ACHN (cell line): ENCODE results near the gene SHROOM4.

Source experiments
- DNase-seq: peaks from one replicate; pipeline ENCODE4 v3.0.0-alpha.2; 2015
- in situ Hi-C: cut with HindIII; loops from 2 replicates; pipeline ENCODE4 v1.10.0; 2017; ENCODE audit warnings: low sequenced_read_pairs, low pct_ligation_motif_present, low pct_unique_long_range_greater_than_20kb

The SHROOM4 gene

GRCh38 chrX:50721764-50722521 is 92.1 kb downstream of the SHROOM4 start:
- DNase-seq: no peak

GRCh38 chrX:50719614-50720013 is 94.4 kb downstream of the SHROOM4 start:
- in situ Hi-C loops: no loop called here

More at GRCh38 chrX:50721764-50722521, 92.1 kb downstream of the SHROOM4 start:
- in situ Hi-C loops: no loop called here

GRCh38 chrX:50718776-50719175 is 95.2 kb downstream of the SHROOM4 start:
- in situ Hi-C loops: no loop called here
- no peak for DNase-seq

More at GRCh38 chrX:50719614-50720013, 94.4 kb downstream of the SHROOM4 start:
- no peak for DNase-seq

DNA sequence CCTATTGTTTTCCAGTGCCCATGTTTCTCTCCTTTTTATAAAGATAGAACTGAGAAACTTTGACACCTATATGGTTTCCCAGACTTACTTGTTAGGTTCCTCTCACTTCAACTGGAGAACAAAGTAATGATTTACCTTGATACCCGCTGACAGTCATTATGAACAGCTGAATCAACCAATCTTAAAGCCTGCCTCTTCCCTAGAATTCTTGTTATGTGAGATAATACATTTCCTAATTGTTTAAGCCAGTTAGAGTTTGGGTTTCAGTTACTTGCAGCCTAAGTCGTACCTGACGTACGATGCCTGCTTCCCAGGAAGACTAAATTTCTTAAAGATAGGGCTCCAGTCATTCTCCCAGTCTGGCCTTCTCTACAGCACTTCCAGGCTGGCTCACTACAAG is 97.3 kb downstream of the SHROOM4 start:
- in situ Hi-C loops: no loop called here
- DNase-seq: no peak

GRCh38 chrX:50712777-50713176 is 101.2 kb downstream of the SHROOM4 start:
- in situ Hi-C loops: no loop called here
- no peak for DNase-seq

DNA sequence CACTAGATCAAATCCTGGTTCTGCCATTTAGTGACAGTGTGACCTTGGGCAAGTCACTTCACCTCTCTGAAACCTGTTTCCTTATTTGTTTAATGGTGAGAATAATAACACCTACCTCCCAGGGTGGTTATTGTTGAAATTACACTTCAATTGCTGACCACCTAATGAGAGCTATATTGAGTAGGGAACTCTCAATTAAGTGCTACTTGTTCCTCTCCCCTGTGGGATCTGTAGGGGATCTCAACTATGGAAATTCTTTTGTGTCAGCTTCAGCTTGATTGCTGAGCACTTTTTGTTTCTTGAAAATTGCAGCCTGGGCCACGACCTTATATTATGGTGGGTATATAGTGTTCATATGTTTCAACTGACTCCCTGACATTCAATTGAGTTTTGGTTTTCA is 102.1 kb downstream of the SHROOM4 start:
- no peak for DNase-seq
- in situ Hi-C loops: no loop called here

DNA sequence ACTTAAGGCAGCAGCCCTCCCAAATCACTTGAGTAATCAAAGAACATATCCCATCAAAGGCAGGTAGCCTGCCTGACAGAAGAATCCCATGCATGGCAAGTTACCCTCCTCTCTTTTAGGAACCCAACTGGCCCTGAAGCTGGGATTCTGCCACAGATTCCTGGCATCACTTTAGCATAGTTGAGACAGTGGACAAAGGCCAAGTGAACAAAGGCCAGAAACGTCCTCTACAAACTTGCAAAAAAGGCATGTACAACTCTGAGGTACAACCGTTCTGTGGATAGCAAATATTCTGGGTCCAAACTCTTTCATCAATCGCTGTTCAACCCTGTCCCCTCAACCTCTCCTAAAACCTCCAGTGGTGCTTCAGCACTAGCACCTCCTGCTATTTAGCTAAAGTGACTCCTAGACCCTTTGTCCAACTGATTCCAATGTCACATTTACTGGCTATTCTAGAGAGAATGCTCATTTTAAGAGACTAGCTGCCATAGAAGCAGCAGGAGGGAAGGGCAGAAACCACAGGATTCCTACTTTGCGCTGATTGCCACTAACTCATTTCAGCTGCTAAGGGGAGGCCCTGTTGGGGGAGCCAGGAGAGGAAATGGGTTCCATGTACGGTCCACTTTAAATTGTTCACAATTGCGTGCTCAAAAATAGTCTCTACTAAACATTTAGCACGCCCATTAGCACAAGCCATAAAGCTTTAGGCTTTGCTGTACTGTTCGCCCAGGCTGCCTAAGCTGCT is 105.9 kb downstream of the SHROOM4 start:
- DNase-seq: no peak
- in situ Hi-C loops: no loop called here

- DNase-seq: no peak
- in situ Hi-C loops: no loop called here
Observed at GRCh38 chrX:50707405-50707804, 106.6 kb downstream of the SHROOM4 start.

GRCh38 chrX:50705042-50705441 is 109.0 kb downstream of the SHROOM4 start:
- no peak for DNase-seq
- in situ Hi-C loops: no loop called here

- peak; percentile 44 for DNase-seq
- in situ Hi-C loops: no loop called here
Observed at GRCh38 chrX:50704360-50704759, 109.6 kb downstream of the SHROOM4 start.

DNA sequence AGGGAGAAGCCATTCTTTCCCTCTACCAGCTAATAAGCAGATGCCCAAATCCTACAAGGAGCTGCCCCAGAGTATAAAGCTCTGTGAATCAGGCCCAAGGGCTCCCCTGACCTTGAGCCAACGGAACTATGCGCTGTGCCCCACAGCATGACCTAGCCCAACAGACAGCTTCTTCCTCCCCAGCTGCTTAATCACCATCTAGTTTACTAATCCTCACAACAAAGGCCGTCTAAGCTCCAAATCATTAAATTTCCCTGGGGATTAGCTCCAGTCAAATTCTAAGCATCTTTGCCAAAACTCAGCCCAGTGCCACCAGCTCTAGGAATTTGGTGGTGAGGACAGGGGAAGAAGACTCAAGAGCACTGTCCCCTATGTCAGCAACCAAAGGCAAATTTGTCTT is 113.1 kb downstream of the SHROOM4 start:
- no peak for DNase-seq
- in situ Hi-C loops: no loop called here

GRCh38 chrX:50698944-50699343 is 115.0 kb downstream of the SHROOM4 start:
- DNase-seq: no peak
- in situ Hi-C loops: no loop called here

DNA sequence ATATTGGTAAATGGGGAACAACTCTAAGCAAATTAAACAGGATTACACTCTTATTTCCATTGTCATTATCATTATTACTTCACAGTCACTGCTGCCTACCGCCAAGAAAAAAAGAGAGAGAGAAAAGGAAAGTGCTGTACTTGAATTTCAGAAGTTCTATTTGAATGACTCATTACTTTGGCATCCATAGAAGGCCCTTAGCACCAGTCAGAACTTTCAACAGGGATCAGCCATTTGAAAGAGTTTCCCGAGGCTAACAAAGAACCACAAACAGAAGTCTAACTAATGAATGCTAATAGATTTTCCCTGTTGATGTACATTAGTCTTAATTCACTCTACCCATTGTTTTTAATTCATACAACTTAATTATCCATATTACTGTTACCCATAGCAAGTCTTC is 116.3 kb downstream of the SHROOM4 start:
- in situ Hi-C loops: no loop called here
- peak; percentile 69 for DNase-seq

GRCh38 chrX:50691820-50692219 is 122.2 kb downstream of the SHROOM4 start:
- DNase-seq: peak; percentile 54
- in situ Hi-C loops: no loop called here

DNA sequence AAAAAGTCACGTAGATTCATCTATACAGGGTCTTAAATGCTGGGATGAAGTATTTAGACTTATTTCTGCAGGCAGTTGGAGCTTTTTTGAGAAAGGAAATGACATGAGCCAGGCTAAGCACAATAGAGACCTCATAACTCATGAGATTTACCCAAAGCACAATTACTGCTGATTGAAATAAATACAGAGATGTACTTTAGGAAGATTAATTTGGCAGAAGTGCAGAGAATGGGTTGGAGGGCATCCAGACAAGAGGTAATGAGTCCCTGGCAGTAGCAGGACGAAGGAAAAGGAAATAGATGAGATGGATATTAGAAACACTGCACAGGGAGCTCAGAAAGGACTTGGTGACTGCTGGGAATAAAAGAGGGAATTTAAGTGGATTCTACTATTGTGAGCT is 129.1 kb downstream of the SHROOM4 start:
- in situ Hi-C loops: no loop called here
- no peak for DNase-seq

DNA sequence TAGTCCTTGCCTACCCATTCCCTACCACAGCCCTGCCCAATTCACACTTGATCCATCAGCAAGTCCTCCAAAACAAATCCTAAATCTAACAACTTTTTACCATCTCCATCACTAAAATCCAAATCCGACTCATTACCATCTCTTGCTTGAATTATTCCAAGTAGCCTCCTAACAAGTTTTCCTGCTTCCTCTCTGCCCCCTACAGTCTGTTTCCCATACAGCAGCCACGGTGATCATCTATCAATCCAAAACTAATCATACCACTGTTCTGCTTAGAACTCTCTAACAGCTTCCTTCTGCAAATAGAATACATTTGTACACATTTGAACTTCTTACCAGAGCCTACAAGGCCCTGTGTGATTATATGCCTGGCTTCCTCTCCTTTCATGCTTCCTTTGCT is 133.0 kb downstream of the SHROOM4 start:
- no peak for DNase-seq
- in situ Hi-C loops: no loop called here

DNA sequence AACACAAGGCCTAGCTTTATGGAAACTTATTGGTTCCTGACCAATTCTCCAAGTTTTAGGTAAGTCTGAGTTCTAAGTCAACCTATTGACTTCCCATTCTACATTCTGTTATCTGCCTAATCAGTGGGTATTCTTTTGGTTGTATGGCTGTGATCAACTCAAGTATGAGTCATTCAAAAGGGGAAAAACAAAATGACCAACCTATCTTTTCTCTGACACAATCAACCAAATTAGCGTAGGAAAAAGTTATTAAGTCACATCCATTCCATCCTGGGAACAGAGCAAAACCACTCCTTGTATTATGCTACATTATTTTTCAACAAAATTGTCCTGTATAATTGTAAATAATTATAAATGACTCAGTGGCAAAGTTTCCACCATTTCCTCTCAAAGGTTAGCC is 136.2 kb downstream of the SHROOM4 start:
- DNase-seq: no peak
- in situ Hi-C loops: no loop called here

DNA sequence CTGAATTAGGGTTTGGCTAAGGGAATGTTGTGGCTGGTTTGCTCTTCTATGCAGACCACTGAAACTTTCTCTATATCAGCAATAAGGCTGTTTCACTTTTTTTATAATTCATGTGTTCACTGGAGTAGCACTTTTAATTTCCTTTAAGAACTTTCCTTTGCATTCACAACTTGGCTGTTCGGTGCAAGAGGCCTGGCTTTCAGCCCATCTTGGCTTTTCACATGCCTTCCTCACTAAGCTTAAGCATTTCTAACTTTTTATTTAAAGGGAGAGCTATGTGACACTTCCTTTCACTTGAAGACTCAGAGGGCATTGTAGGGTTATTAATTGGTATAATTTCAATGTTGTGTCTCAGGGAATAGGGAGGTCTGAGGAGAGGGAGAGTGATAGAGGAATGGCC is 142.3 kb downstream of the SHROOM4 start:
- in situ Hi-C loops: no loop called here
- no peak for DNase-seq

GRCh38 chrX:50668860-50669259 is 145.1 kb downstream of the SHROOM4 start:
- in situ Hi-C loops: no loop called here
- DNase-seq: no peak

DNA sequence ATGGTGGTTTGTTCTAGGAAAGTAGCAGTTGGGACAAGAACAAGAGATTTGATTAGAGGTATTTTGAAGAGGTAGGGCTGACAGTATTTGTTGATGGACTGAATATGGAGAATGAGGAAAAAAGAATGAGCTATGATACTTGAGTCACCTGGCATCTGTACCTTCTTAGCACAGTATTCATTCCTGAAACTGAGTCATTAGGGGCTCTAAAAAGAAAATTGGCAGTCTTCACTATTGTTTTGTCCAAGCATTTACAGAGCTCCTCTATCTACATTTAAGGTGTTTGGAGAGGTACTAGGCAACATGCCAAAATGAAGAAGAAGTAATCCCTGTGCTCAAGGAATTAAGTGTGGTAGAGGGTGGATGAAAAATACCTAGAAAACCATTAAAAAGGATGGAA is 165.8 kb downstream of the SHROOM4 start:
- in situ Hi-C loops: no loop called here
- no peak for DNase-seq
